Glomerular visceral epithelial cell (primary cell): ENCODE data around the gene ENOX1.
"Not testable (repeated sequence)": the region's sequence is repeated elsewhere in the genome, so short reads cannot be mapped to it uniquely, and the experiment has no call there.

Experiments
- DNase-seq: peaks from one replicate; pipeline ENCODE4 v3.0.0-alpha.2; 2016; ENCODE audit errors: extremely low spot score

Gene ENOX1

DNA sequence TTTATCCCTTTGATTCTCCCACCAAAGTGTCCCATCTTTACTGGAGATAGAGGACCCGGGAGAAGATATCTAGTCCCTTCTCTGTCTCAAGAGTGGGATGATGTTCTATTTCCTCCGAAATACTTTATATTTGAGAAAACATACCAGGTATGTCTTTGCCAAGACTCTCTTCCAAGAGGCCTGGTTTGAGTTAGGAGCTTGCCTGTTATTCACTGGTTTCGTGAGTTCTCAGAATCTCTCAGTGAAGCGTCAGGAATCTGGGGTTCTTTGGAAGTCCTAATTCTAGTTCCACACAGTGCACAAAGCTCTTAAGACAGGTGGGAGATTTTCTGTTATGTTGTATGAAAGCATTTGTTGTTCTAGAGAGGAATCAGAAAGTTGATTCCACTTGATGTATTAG is 581.4 kb downstream of the ENOX1 start:
- no peak for DNase-seq

DNA sequence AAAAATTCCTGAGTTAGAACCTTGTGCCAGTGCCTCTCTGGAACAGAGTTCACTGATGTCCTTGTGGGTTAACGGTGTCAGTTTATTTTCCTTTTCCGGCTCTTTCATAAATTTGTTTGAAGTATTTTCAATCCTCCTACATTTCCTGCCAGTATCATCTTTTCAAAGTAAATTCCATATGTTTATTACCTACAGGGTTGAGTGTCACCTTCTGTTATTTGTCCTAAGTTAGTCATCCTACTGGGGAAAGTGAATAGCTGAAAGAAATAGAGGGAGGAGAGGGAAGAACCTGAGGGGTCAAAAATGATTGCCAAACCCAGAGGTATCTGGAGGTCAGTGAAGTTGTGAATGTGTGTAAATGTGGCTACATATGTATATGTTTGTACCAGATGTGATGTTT is 582.2 kb downstream of the ENOX1 start:
- DNase-seq = no peak

DNA sequence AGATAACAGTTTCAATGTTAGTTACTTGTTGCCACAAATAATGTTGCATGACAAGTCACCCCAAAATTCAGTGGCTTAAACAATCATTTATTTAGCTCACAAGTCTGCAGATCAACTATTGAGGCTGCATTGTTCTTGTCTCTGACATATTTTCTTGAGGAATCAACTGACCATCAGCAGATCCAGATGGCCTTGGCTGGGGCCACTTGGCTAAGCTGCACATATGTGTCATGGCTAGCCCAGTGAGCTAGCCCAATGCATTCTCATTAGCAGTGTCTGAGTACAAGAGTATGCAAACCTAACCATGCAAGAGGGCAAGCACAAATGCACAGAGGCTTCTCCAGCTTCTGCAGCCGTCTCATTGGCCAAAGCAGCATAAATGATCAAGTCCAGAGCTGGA is 583.0 kb downstream of the ENOX1 start:
- DNase-seq = no peak

DNA sequence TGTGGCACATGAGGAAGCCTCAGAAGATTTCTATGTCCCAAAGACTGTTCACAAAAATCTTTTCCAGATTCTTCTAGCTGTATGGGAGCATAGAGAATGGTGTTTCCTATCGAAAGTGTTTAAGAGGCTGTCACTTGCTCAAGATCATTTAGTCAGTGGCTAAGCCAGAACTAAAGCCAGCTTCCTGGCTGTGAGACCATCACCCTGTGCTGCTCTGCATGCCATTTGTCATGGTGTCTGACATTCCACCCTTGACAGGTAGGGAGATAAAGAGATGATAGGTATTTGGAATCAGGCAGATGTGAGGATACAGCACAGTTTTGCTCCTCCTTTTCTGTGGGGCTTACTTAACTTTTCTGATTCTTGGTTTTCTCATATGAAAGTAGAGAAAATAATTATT is 586.0 kb downstream of the ENOX1 start:
- DNase-seq = no peak

DNA sequence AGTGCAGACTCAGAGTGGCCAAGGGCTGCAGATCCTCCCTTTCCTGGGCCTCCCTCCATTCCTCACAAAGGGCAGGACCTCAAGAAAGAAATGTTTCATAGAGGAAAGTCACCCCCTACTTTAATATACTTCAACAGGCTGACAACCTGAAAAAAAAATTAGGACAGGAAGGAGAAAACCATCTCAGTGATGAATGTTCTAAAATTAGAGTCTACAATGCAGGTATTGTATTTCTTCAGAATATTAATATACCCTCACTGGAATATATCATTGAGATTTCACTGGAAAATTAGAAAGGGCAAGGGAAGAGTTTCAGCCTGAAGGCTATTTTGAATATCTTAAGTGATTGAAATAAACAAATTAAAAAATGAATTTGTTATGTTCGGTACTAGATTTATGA is 586.5 kb downstream of the ENOX1 start:
- no peak for DNase-seq

DNA sequence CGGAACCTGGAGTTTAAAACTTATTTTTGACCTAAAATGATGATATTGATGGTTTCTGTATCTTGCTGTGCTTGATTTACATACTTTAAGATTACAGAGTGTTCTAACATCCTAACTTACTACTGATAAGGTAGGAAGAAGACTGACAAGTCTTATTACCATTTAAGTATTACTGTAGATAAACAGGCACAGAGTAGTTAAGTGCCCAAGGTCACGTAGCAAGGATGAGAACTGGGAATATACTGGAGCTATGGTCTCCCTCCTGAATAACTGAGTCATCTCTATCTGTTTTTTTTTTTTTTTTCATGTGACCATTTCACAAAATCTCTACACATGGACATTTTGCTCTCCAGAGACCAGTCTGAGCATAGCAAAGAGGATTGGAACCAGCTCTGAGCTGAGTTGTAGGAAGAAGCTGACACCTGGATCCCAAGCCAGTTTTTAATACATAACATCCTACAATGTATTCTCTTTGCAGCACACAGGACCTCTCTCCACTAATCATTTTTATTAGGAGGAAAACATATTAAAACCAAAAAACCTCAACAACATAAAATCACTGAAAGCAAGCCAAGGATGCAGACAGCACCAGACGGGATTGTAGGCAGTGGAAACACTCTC is 589.9 kb downstream of the ENOX1 start:
- no peak for DNase-seq

DNA sequence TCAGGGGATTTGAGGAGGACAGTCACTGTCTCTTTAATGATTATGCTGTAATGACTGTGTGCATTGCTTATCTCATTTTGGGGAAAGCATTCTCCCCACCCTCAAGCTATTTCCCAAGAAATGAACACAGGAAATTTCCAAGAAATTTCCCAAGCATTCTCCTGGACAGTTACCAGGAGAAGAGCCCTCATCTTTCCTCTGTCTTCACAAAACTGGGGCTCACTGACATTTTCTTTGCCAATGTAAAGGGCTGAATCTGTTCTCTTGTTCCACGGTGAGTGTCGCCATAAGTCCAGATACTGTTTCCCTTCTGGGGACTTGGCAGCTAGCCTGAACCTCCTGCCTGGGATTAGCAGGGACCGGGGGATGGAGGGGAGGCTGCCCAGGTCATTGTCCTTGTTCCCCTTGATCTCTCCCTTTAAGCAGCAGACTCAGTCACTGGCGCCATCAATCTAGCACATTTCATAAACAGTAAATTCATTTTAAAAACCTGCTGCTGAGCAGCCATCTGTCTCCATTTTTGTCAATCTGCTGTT is 590.6 kb downstream of the ENOX1 start:
- DNase-seq = no peak

DNA sequence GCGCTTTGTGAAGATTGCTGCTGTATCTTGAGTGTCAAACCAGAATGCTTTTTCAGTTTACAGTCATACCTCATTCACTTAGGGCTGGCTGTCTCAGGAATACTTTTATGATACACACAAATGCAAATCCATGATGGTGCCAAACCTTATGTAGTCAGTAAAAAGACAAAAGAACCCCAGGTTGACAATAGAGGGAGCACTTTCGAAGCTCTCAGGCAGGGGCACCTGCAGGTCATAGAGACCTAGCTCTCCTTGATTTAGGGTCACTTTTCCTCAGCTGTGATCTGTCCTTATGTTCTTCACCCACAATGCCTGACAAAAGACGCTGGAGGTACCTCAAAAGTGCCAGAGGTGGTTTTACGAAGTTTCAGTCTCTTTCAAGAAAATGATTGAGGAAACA is 591.2 kb downstream of the ENOX1 start:
- DNase-seq = no peak

DNA sequence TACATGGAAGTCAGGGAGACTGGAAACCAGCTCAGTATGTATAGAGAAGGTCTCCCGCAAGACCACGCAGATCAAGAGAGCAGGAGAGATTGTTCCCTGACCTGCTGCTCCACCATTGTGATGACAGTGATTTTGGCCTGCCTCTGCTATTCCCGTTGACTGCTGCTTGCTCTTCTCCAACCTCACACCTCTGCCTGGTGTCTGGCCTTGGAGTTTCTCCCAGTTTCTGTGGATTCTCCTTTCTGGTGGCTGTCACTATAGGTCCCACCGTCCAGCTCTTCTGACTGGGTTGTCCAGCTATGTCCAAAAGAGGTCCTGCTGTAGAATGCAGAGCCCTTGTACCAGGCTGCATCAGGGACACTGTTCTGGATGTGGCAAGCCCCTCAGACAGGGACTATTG is 591.7 kb downstream of the ENOX1 start:
- DNase-seq = no peak

DNA sequence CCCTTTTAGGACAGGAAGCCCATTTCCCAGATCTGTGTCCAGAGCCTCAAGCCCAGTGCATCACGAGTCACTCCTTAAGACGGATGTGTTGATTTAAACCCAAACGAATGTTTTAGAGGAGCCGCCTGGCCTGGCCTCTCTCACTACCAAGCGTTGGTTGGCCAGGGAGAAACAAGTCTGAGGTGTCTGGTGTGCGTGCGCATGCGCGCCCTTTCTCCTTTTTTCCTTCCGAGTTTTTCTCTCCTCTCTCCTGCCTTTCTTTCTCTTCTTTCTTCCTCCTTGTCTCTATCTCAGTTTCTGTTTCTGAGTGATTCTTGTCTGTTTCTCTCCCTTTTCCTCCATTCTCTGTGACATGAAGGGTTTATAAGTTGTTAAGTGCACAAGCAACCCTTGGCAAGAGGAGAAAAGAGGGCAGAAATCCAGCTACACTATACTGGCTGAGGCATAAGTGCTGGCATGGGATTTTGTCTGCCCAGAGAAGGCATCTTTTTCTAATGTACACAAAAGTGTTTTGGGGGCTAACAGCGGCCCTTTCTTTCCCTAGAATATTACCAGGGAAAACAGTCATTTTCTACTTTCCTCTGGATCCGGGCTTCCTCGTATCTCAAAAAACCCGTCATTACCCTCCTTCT is 592.9 kb downstream of the ENOX1 start:
- DNase-seq = no peak

DNA sequence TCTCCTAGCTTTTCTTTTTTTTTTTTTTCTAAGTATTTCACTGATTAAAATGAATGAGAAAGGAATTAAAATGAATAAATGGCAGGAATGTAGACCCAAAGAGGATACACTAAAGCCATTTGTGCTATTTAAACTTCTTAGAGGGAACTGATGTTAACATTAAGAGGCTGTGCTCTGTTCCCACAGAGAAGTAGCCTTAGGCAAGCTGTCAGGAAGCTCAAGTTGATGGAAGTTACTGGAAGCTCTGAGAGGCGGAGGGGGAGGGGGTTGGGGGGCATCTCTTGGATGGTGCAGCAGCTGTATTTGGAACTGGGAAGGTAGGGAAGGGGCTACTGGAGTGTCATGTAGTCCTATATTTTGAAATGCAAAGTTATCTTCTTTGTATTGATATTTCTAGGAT is 595.2 kb downstream of the ENOX1 start:
- no peak for DNase-seq

DNA sequence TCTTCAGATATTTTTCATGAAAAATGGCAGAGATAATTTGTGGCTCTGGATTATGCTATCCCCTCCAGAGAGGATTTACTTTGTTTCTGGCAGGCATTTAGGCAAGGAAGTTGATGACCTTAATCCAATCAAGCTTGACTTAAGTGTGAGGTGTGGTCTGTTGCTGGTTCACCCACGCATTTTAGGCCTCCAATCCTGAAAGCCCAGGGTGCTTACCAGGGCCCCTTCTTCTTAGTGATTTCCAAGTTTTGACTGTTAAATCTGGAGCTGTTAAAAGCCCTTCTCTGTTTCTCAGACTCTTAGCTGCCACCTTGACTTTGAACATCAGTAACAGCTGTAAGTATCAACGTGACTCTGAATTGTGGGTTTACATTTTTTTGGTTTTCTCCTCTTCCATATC is 601.5 kb downstream of the ENOX1 start:
- no peak for DNase-seq

DNA sequence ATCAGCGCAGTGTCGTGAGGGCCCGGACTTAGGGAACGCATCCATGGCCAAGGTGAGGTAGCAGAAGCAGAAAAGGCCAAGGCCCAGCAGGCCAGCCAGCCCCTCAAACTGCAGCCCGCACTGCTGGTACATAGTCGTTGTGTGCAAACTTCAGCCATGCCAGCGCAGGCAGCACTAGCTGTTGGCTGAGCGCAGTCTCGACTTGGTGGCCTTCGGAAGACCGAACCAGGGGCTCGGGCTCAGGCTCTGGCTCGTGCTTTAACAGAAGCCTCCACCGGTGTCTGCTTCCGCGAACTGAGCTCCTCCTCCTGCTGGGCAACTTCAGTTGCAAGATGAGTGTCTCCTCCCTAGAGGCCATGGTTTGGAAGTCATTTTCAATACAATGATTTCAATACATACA is 605.9 kb downstream of the ENOX1 start:
- DNase-seq = no peak

DNA sequence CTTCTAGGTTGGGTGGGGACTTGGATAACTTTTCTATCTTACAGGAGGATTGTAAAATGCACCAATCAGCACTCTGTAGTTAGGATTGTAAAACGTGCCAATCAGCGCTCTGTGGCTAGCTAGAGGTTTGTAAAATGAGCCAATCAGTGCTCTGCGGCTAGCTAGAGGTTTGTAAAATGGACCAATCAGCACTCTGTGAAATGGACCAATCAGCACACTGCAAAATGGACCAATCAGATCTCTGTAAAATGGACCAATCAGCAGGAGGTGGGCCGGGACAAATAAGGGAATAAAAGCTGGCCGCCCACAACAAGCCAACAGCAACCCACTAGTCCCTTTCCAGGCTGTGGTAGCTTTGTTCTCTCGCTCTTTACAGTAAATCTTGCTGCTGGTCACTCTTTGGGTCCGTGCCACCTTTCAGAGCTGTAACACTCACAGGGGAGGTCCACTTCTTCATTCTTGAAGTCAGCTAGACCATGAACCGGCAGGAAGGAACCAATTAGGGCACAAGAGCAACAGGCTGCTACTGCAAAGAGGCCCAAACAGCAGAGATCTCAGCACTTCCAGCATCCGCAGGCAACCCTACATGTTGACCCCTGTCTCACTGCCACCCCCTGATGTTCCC is 606.6 kb downstream of the ENOX1 start:
- DNase-seq = no peak

DNA sequence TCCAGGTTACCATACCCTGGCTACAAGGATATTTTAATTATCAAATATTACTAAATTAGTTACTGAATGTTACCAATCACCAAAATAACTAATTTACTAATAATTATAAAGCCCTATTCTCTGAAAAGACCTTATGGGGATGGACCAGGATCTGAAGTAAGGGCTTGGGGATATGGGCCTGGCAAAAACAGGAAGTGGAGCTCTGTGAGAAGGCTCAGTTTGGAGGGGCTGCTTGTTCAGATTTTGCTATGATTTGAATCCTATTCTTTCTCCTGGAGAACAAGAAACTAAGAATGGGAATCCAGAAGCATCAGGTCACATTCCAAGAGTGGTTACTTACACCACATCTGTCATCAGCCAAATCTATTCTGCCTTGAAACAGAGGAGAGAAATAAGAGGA is 615.3 kb downstream of the ENOX1 start:
- DNase-seq = no peak

DNA sequence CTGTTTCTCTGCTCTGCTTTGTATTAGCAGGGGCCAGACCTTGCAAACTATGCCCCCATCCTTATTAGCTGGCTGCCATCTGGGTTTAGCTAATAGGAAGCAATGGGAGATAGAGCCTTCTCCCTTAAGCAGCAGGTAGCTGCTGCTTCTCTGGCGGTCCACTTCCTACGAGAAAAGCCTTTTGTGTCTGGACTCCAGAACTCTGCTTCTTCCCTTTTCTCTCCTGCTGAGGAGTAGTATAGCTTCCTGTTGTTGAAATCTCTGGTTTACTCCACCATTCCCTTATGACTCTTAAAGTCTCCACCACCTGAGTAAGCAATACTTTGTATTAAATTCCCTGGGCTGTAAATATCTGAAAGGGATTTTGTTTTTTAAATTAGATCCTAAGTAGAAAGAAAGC is 616.3 kb downstream of the ENOX1 start:
- DNase-seq = no peak

DNA sequence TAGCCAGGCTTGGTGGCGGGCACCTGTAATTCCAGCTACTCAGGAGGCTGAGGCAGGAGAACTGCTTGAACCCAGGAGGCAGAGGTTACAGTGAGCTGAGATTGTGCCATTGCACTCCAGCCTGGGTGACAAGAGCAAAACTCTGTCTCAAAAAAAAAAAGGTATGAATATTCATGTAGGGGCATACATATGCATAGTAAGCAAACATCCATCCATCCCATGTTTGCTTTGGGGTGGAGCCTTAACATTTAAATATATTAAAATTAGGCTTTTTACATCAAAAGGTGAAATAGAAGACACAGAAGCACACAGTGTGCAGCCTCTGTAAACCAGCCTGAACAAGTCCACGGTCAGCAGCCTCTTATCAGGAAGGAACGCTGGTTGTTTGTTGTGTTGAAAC is 618.3 kb downstream of the ENOX1 start:
- not testable (repeated sequence) for DNase-seq

DNA sequence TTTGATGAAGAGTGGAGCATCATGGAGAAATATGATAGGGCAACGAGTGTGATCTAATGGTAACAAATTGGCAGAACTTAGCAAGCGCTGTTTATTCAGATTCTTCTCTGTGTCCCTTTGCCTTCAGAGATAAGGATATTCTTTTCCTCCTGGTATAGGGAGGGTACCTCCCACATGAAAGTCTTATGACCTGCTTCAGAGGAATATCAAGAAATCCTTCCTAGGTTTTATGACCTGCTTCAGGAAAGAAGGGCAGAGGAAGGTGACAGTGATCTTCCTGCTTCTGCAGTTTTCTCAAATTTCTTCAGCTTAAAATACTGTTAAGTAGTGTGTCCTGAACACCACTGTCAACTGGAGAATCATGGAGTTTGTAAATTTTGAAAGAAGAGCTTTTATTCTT is 619.0 kb downstream of the ENOX1 start:
- DNase-seq = no peak

DNA sequence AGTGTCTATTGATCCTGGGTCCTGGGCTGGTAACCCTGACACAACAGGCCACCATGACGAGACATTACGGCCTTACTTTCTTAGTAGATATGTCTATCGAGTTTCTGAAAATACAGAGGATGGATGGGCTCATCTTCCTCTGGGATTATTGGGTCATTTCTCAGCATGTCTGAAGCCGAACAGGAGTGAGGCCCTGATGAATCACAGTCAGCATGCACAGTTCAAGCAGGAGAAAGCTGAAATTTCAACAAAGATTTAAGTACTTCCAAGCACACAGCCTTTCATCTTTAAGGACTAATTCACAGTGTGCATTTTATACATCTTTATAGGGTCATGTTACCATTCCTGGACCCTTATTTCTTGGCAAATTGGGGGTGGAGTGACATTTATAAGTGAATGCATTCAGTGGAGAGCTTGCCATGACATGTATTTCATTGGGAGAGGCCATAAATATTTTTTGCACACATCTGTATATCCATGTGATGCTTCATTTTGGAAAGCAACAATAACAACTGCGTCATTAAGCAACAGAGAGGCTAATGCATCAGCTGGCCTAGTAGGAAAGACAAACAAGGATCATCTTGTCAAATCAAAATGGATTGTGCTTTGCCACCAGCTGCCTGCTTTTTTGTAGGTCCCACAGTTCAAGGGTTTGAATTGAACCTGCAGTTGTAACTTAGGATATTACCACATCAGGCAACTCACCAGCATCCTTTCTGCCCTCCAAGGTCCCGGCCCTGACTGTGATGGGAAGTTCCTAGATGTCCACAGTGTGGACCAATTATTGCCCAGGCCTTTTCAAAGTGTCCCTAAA is 619.9 kb downstream of the ENOX1 start:
- DNase-seq = no peak
